Tibial nerve (tissue), 4 donors: Measurements from ENCODE around the gene ANGPTL8.

Experiments
- EP300 ChIP-seq, 2 donors: sonication (generic); formaldehyde crosslinking; IDR thresholded peaks; one replicate each; pipeline ENCODE4 v1.6.1; 2017; ENCODE audit warnings: antibody characterized with exemption in 2 of 2, mild to moderate bottlenecking in 1 of 2
- POLR2A ChIP-seq, 2 donors: fragments of 450-650 bp; IDR thresholded peaks; one replicate each; pipeline ENCODE4 v1.6.1; 2017; ENCODE audit warnings: antibody characterized with exemption in 2 of 2, mild to moderate bottlenecking in 2 of 2, moderate library complexity in 2 of 2
- TF ChIP-seq, protein P1 (sequence below), 5 experiments: fragments of 200-600 bp in 3 of 5; fragments of 450-650 bp in 2 of 5; sonication (generic) in 3 of 5; IDR thresholded peaks; one replicate each; pipeline ENCODE4 v1.5.1; 2016 to 2019; ENCODE audit warnings: antibody characterized with exemption in 5 of 5, mild to moderate bottlenecking in 3 of 5, moderate library complexity in 2 of 5

DNA sequence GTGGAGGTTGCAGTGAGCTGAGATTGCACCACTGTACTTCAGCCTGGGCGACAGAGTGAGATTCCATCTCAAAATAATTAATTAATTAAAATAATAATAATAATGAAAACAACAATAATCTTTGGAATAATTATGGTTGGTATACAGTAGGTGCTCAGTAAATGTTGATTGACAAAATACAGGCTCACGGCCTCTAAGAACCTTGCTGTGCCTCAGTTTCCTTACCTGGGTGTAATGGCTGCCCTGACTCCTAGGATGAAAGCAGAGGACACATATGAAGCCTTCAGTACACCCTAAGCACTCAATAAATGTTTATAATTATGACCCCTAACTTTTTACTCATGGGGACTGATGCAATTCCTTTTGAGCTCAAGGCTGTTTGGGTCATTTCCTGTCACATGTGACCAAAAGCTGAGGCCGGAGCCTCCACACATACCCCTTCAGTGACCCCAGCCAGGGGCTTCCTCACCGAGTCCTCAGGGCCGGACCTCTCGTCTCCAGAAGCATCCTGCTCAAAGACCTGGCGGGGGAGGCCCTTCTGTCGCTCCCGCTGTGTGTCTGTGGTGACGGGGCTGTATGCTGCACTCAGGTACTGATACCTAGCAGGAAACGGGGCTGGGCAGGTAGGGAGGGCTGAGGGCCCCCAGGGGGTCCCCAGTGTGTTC is 12.4 kb downstream of the ANGPTL8 start:
- TF ChIP-seq, protein P1, sequence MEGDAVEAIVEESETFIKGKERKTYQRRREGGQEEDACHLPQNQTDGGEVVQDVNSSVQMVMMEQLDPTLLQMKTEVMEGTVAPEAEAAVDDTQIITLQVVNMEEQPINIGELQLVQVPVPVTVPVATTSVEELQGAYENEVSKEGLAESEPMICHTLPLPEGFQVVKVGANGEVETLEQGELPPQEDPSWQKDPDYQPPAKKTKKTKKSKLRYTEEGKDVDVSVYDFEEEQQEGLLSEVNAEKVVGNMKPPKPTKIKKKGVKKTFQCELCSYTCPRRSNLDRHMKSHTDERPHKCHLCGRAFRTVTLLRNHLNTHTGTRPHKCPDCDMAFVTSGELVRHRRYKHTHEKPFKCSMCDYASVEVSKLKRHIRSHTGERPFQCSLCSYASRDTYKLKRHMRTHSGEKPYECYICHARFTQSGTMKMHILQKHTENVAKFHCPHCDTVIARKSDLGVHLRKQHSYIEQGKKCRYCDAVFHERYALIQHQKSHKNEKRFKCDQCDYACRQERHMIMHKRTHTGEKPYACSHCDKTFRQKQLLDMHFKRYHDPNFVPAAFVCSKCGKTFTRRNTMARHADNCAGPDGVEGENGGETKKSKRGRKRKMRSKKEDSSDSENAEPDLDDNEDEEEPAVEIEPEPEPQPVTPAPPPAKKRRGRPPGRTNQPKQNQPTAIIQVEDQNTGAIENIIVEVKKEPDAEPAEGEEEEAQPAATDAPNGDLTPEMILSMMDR (IDR thresholded peaks at IDR 0.05): no peak
- no peak for TF ChIP-seq POLR2A (IDR thresholded peaks at IDR 0.05)
- TF ChIP-seq EP300 (IDR thresholded peaks at IDR 0.05): no peak
